NCI-H345 treated with DMSO at 0.1 percent for 48 hours (cell line): ENCODE results near the gene DHRSX.
"Not testable (repeated sequence)": the region's sequence is repeated elsewhere in the genome, so short reads cannot be mapped to it uniquely, and the experiment has no call there.

Experiments used
- DNase-seq: peaks from one replicate; lab custom pipeline; 2025; ENCODE audit not compliant: unreplicated experiment; lab: John Stamatoyannopoulos, UW

Gene DHRSX

GRCh38 chrX:2398064-2398656, 102.6 kb downstream of the DHRSX start:
- DNase-seq, result no peak

- no peak for DNase-seq
Measured at GRCh38 chrX:2397229-2398063, 103.3 kb downstream of the DHRSX start.

GRCh38 chrX:2395261-2395992, 105.3 kb downstream of the DHRSX start:
- no peak for DNase-seq

- DNase-seq, result no peak
Measured at GRCh38 chrX:2391869-2392606, 108.7 kb downstream of the DHRSX start.

- DNase-seq, result no peak
Measured at GRCh38 chrX:2390754-2391153, 110.0 kb downstream of the DHRSX start.

GRCh38 chrX:2389731-2390130, 111.0 kb downstream of the DHRSX start:
- DNase-seq, result not testable (repeated sequence)

GRCh38 chrX:2389324-2389723, 111.5 kb downstream of the DHRSX start:
- DNase-seq, result no peak

GRCh38 chrX:2388669-2389068, 112.1 kb downstream of the DHRSX start:
- DNase-seq, result no peak

GRCh38 chrX:2387614-2388239, 113.0 kb downstream of the DHRSX start:
- no peak for DNase-seq

- no peak for DNase-seq
Measured at GRCh38 chrX:2385224-2385623, 115.6 kb downstream of the DHRSX start.

GRCh38 chrX:2384486-2384885, 116.3 kb downstream of the DHRSX start:
- no peak for DNase-seq

GRCh38 chrX:2383735-2384134, 117.0 kb downstream of the DHRSX start:
- DNase-seq, result no peak

GRCh38 chrX:2383144-2383543, 117.6 kb downstream of the DHRSX start:
- DNase-seq, result no peak

- not testable (repeated sequence) for DNase-seq
Measured at GRCh38 chrX:2382433-2383048, 118.2 kb downstream of the DHRSX start.

GRCh38 chrX:2376166-2376565, 124.6 kb downstream of the DHRSX start:
- no peak for DNase-seq

- no peak for DNase-seq
Measured at GRCh38 chrX:2374086-2374485, 126.7 kb downstream of the DHRSX start.

GRCh38 chrX:2373615-2374014, 127.2 kb downstream of the DHRSX start:
- no peak for DNase-seq

GRCh38 chrX:2371026-2371711, 129.6 kb downstream of the DHRSX start:
- DNase-seq, result no peak

GRCh38 chrX:2370456-2370855, 130.3 kb downstream of the DHRSX start:
- DNase-seq, result no peak

- no peak for DNase-seq
Measured at GRCh38 chrX:2369206-2369605, 131.6 kb downstream of the DHRSX start.
